ENCODE data around the gene UIMC1.
"Not testable (repeated sequence)": the region's sequence is repeated elsewhere in the genome, so short reads cannot be mapped to it uniquely, and the experiment has no call there.

UIMC1 gene

DNA sequence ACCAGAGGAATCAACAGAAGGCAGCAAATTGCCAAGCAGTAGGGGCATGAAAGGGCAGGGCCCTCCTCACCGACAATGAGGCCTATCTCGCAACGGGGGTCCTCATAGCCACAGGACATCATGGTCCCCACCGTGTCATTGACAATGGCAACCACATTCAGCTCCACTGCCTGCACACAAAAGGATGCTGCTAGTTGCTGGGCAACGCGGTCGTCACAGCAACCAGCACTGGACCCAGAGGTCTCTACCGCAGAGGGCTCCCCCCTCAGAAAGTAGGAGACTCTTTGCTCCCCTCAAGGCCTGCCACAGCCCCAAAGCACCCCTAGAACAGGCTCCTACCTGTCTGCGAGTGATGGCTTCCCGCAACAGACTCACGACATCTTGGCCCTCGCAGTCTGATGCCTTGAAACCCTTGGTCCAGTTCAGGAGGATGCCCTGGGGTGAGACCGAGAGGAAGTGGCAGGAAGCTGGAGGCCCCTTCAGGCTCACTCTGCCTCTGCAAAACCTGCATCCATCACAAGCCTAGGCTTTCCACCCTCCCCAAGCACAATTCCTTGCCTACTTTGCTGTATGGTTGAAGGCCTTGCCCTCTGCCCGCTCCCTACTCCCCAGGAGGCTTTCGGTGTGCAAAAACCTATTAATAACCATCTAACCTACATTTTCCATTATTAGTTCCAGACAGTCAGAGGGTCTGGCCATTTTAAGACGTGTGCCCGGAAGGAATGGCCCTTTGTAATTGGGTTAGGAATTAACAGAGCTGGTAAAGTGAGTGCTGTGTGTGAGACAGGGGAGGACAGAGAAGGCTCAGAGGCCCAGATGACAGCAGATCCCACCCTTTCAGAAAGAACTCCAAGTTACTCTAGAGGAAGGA lies 122.6 kb downstream of the UIMC1 start:
- DNase-seq (ENCODE audit: low read depth): no peak

DNA sequence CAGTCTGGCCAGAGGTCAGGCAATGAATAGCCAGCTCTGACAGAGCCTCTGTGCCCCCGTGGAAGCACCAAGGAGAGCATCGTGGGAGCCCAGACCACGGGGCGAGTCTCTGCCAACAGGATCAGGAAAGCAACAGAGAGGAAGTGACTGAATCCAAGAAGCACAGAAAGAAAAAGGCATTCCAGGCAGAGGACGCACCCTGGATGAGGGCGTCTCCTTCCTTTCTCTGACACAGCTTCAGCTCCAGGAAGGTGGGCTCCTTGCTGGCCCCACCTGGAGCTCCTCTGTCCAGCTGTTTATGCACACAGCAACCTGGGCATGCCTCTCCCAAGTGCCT lies 124.0 kb downstream of the UIMC1 start:
- DNase-seq (ENCODE audit: low read depth): no peak

DNA sequence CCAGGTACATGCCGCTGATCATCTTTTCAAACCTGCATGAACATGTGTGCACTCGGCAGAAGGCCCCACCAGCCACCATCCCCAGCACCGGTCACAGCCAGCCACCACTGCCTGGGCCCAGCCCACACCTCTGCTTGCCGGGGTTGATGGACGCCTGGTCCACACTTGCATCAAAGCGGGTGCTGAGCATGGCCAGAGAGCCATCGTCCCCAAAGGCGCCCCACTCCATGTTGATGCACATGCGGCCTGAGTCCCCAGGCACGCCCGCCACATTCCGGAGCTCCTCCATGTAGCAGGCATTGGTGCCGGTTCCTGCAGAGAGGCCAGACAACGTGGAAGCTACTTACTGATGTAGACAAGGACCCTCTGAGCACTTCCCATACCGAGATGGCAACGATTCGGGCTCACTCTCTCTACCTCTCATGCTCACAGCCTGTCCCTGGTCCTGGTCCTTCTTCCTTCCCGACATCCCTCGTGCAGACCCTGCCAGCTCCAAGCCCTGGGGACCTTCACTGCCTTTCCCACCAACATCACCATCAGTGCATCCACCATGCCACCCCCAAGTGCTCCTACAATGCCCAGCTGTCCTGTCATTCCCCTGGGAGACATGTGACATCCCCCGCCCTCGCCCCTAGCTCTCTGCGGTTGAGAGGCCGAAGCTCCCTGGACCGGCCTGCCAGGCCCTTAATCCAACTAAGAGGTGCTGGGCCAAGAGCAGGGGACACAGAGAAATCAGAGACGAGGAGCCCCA lies 124.6 kb downstream of the UIMC1 start:
- DNase-seq (ENCODE audit: low read depth): no peak

DNA sequence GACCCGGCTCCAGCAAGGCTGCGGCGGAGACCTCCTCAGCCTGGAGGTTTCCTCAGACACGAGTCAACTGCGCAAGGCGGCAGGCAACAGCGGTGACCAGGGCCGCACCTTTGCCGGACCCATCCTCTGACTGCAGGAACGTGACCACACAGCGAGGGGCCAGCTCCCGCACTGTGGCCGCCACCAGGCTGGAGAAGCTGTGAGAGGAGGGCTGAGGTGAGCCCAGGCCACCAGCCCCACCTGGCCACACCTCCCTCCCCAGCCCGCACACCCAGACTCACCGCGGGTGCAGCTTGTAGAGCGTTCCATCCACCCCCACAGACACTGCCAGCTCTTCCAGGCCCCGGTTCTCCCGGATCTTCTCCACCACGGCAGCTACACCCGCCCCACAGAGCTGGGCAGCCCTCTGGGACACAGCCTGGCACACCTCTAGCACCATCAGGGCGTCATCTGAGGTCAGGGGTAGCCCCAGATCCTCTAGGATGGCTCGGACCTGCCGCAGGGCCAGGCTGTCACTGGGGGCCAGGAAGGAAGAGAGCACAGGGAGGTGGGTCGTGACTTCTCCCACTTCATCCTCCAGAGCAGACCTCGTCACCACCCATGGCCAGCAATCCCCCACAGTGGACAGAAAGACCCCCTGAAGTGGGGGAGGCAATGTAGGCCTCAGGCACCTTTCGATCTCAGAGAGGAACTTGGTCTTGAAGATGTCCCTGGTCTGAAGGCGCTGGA lies 125.4 kb downstream of the UIMC1 start:
- no peak for DNase-seq (ENCODE audit: low read depth)

DNA sequence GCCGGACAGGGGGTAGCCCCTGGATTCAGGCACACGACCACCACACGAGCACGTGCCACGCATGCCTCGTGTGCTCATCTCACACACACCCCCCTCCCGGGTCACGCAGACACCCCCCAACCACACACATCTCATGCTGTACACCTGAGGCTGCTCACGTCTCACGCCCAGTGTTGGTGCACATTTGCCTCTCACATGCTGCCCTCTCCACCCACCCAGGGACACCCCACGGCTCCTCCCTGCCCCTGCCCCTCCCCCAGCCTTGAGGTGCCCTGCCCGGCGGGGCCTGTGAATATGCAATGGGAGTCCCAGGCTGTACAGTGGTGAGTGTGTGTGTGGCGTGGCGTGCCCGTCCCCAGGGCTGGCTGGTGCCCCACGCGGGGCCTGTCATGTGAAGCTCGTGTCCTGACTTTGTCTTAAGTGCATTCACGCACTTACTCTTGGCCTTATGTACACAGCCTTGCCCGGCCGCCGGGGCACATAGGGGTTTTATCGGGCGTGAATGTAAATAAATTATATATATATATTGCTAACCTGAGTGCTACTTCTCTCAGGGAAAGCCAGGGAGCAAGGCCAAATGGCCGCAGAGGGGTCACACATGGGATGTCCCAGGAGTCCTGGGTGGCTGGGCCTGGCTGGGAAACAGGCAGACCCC lies 126.1 kb downstream of the UIMC1 start:
- DNase-seq (ENCODE audit: low read depth): no peak

DNA sequence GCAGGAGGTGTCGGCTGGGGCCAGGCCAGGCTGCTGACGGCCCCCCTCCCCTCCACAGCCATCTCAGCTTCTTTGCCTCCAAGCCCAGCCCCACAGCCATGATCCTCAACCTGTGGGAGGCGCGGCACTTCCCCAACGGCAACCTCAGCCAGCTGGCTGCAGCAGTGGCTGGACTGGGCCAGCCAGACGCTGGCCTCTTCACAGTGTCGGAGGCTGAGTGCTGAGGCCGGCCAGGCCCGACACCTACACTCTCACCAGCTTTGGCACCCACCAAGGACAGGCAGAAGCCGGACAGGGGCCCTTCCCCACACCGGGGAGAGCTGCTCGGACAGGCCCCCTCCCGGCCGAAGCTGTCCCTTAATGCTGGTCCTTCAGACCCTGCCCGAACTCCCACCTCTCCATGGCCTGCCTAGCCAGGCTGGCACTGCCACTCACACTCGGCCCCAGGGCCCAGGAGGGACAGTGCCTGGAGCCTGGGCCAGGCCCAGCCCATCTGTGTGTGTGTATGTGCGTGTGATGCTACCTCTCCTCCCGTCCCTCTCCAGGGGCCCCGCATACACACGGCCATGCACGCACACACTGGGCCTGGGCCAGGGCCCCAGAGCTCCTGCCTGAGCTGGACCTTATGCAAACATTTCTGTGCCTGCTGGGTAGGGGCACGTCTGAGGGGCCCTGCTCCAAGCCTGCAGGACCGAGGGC lies 126.8 kb downstream of the UIMC1 start:
- no peak for DNase-seq (ENCODE audit: low read depth)

DNA sequence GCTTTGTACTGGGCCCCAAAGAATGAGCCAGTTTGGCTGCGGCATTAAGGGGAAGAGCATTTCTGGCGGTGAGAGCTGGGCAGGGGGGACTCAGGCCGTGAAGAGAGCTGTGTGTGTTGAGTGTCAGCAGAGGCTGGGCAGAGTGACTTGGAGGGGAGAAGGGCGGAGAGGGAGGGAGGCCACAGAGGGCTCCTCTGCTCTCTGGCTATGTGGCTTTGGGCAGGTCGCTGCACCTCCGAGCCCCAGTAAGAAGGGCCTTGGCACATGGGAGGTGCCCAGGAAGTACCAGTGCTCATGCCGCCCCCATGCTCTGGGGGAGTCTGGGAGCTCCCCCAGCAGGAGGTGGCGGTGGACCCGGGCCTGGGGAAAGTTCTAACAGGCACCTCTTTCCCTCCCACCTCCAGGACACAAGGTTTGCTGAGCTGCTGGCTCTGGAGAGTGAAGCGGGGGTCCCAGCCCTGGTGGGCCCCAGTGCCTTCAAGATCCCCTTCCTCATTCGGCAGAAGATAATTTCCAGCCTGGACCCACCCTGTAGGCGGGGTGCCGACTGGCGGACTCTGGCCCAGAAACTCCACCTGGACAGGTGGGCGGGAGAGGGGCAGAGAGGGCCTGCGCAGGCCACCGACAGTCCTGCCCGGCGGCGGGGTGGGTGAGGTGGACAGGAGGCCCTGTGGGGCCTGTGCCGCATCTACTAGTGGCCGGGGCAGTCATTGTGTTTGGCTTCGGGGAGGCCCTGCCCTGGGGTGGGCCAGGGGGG lies 127.5 kb downstream of the UIMC1 start:
- no peak for DNase-seq (ENCODE audit: low read depth)

DNA sequence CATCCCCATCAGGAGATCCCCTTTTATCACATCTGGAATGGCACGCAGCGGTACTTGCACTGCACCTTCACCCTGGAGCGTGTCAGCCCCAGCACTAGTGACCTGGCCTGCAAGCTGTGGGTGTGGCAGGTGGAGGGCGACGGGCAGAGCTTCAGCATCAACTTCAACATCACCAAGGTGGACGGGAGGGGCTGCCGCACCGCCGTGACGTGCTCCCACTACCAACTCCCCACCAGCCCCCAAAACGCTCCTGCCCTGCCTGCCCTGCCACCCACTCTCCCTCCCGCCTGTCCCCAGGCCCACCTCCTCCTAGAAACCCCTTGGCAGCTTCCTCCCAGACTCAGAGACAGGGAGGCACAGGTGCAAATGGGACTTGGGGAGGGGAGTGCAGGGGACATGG lies 128.1 kb downstream of the UIMC1 start:
- no peak for DNase-seq (ENCODE audit: low read depth)

DNA sequence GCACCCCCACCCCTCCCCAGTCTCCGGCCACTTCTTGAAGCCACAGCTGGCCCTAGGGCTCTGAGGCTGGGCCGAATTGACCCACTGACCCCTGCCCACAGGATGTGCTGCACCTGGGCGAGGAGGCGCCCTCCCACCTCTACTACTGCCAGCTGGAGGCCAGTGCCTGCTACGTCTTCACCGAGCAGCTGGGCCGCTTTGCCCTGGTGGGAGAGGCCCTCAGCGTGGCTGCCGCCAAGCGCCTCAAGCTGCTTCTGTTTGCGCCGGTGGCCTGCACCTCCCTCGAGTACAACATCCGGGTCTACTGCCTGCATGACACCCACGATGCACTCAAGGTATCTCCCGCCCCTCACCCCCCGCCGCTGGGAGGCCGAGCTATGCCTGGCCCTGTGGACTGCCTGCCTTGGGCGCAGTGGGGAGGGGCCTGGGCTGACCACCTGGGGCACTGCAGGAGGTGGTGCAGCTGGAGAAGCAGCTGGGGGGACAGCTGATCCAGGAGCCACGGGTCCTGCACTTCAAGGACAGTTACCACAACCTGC lies 128.7 kb downstream of the UIMC1 start:
- no peak for DNase-seq (ENCODE audit: low read depth)

DNA sequence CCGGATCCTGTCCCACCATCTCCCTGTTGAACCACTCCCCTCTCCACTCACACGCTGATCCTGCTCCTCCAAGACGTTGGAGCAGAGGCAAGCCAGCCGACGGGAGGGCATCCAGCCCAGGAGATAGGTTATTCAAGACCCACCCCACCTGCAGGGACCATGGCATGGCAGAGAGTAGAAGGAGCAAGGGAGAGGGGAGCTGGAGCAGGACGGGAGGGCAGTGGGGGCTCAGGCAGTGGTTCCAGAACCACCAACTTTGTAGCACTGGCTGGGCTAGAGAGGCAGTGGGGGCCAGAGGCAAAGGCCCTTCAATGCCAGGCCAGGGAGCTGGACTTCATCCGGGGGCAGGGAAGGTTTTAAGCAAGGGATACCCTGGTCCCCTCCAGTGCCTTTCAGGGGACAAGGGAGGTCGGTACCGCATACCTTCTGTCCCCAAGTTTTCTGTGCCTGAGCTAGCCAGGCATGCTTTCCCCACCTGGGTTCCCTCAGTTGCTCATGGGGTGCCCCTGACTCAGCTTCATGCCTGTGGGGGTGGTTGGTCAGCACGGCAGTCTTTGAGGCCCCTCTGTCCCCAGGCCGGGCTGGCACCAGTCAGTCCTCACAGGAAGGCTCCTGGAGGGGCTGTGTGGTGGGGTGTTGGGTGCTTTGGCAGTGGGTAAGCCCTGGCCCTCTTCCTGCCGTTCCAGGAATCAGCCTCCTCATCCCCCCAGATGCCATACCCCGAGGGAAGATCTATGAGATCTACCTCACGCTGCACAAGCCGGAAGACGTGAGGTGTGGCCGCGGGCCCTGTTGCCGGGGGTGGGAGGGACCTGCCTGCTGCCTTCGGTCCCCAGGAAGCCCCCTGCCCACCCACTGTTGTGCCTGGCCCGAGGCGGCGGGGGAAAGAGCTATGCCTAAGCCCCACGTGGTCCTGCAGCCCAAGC lies 129.8 kb downstream of the UIMC1 start:
- DNase-seq (ENCODE audit: low read depth): no peak

DNA sequence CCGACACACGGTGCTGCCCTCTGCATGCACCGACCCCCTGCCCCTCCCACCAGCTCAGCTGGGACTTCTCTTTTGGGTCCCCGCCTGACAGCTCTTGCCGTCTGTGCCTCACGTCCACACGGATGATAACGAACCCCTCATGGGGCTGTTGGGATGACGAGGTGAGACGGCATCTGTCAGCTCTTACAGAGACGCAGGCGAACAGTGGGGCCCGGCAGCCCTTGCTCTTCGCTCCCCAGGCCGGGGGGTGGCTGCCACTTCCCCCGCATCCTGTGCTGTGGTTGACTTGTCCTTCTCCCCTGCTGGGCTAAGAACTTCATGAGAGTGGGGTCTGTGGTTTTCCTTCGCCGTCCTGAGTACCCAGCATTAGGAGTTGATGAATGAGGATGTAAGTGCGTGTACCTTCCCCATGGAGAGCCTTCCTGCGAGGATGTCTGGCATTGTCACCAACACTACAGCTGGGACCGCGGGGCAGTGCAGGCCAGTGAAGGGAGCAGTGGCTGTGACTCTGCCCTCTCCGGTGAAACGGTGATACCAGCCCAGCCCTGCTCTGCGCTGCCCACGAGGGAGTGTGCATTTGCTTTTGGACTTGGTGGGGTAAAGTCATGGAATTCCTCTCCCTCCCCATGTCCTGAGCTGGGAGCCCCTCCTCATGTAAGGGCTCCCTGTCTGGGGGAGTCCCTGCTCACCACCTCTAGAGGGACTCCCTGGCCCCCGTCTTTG lies 130.6 kb downstream of the UIMC1 start:
- DNase-seq (ENCODE audit: low read depth): no peak

DNA sequence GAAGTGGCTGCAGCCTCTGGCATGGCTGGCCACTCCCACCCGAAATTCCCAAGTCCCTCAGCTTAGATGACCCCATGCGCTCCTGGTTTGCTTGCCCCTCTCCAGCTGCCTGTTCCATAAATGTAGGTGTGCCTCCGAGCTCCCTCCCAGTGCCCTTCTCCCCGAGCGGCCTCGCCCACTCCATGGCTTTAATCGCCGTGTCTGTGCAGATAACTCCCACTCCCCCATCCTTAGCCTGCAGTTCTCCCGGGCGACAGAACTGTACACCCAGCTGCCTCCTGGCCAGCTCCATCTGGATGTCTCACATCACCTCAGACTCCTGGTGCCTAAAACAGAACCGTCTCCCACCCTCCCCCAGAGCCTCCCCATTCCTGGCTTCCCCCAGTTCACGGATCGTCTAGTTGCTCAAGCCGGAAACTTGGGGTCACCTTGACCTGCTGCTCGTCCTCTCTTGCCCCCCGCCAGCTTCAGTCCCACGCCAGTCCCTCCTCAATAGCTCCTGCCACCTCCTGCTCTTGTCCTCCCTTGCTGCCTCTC lies 131.5 kb downstream of the UIMC1 start:
- DNase-seq (ENCODE audit: low read depth): no peak

DNA sequence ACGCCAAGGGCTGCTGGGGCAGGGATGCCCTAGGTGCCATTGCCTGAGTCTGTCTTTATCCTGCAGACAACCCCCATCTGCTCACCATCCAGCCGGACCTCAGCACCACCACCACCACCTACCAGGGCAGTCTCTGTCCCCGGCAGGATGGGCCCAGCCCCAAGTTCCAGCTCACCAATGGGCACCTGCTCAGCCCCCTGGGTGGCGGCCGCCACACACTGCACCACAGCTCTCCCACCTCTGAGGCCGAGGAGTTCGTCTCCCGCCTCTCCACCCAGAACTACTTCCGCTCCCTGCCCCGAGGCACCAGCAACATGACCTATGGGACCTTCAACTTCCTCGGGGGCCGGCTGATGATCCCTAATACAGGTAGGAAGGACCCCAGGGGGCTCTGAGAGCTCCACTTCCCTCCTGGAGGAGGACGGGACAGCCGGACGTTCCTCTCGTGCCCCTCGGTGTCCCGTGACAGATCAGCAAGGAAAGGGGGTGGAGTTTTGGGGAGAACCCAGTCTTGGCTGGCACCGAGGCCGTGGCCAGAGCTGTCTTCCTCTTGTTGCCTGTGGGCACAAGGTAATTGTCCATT lies 132.3 kb downstream of the UIMC1 start:
- no peak for DNase-seq (ENCODE audit: low read depth)

DNA sequence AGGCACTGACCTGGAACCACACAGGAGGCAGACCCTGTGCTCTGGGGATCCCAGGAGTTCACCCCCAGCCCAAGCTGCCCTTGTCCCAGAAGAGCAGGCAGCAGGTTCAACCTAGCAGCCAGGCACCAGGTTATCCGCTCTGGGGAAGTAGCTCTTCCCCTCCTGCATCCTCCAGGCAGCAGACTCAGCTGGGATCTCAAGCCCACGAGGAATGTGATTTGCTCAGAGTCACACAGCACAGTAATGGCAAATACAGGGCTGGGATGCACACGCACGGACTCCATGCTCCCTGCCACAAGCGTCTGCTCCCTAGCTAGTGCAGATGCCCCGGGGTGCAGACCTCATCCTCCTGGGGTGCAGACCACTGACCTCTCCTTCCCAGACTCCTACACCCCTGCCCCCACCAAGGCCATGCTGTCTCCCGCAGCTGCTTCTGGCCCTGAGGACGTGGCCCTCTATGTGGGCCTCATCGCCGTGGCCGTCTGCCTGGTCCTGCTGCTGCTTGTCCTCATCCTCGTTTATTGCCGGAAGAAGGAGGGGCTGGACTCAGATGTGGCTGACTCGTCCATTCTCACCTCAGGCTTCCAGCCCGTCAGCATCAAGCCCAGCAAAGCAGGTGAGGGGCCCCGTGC lies 132.9 kb downstream of the UIMC1 start:
- no peak for DNase-seq (ENCODE audit: low read depth)

DNA sequence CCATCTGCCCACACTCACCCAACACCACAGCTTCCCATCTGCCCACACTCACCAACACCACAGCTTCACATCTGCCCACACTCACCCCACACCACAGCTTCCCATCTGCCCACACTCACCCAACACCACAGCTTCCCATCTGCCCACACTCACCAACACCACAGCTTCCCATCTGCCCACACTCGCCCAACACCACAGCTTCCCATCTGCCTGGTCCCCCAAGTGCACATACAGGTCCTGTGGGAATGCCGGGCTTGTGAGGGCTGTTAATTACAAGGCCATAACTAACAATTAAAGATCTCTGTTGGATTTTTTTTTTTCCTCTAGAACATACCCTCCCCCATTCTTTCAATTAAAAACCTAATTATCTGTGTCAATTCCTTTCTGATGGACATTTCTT lies 133.6 kb downstream of the UIMC1 start:
- DNase-seq (ENCODE audit: low read depth): not testable (repeated sequence)

DNA sequence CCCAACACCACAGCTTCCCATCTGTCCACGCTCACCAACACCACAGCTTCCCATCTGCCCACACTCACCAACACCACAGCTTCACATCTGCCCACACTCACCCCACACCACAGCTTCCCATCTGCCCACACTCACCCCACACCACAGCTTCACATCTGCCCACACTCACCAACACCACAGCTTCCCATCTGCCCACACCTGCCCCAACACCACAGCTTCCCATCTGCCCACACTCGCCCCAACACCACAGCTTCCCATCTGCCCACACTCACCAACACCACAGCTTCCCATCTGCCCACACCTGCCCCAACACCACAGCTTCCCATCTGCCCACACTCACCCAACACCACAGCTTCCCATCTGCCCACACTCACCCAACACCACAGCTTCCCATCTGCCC lies 134.0 kb downstream of the UIMC1 start:
- not testable (repeated sequence) for DNase-seq (ENCODE audit: low read depth)

DNA sequence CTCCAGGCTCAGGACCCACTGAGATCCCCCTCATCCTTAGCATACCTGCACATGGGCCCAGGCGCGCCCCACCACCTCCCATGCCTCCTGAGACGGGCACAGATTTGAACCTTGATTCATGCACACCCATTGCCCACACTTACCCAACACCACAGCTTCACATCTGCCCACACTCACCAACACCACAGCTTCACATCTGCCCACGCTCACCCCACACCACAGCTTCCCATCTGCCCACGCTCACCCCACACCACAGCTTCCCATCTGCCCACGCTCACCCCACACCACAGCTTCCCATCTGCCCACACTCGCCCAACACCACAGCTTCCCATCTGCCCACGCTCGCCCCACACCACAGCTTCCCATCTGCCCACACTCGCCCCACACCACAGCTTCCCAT lies 135.9 kb downstream of the UIMC1 start:
- DNase-seq (ENCODE audit: low read depth): not testable (repeated sequence)

DNA sequence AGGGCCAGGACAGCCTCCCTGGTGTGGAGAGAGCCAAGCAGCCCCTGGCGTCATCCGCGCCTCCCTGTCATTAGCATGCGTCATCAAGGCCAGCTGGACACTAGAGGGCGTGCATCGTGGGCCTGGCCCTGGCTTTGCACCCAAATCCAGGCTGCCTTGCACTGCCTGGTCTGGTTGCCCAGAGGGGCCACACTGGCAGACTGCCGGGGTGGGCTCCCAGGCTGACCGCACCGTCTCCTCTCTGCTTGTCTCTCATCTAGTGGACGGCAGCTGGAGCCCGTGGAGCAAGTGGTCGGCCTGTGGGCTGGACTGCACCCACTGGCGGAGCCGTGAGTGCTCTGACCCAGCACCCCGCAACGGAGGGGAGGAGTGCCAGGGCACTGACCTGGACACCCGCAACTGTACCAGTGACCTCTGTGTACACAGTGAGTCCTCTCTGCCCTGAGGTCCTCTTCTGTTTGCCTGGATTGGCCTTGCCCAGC lies 136.4 kb downstream of the UIMC1 start:
- DNase-seq (ENCODE audit: low read depth): no peak

All from stimulated activated CD8-positive, alpha-beta memory T cell treated with anti-CD3 and anti-CD28 coated beads, Interleukin-4, amount 100 ng/mL, for 24 hours (primary cell).